SU-DHL-6 (cell line): ENCODE data around the gene THSD7B.

Experiments used
- EZH2phosphoT487 ChIP-seq: fragments of 200-600 bp; sonication (generic), shearing (Covaris generic); conservative IDR thresholded peaks from 2 replicates; pipeline ENCODE4 v1.6.1; 2018; ENCODE audit warnings: mild to moderate bottlenecking, antibody characterized with exemption, low read length, moderate library complexity, mixed read lengths
- TF ChIP-seq, protein P1 (sequence below): fragments of 200-600 bp; sonication (generic); IDR thresholded peaks from one replicate; pipeline ENCODE4 v1.5.1; 2017; ENCODE audit warnings: antibody characterized with exemption, mild to moderate bottlenecking, low read length, moderate library complexity; ENCODE audit not compliant: insufficient read depth, poor library complexity, severe bottlenecking

DNA sequence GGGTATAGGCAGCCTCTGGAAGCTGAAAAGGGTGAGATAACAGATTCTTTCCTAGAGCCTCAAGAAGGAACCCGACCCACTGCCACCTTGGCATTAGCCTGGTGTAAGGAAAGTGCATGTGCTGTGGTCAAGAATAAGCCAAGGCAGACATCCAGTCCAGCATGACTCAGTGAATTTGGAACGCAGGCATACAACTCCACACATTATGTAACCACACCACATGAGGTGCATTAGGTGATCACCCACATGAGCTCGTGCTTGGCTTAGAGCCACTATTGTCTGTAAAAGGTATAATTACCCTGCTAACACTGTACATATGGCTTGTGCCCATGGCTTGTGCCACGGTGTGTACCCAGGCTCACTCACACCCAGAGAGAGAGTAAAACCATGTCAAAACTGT is 615.3 kb downstream of the THSD7B start:
- TF ChIP-seq, protein P1, sequence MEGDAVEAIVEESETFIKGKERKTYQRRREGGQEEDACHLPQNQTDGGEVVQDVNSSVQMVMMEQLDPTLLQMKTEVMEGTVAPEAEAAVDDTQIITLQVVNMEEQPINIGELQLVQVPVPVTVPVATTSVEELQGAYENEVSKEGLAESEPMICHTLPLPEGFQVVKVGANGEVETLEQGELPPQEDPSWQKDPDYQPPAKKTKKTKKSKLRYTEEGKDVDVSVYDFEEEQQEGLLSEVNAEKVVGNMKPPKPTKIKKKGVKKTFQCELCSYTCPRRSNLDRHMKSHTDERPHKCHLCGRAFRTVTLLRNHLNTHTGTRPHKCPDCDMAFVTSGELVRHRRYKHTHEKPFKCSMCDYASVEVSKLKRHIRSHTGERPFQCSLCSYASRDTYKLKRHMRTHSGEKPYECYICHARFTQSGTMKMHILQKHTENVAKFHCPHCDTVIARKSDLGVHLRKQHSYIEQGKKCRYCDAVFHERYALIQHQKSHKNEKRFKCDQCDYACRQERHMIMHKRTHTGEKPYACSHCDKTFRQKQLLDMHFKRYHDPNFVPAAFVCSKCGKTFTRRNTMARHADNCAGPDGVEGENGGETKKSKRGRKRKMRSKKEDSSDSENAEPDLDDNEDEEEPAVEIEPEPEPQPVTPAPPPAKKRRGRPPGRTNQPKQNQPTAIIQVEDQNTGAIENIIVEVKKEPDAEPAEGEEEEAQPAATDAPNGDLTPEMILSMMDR: no peak
- no peak for TF ChIP-seq EZH2phosphoT487
